ENCODE data around the gene TMSB4Y. TPM values are rescaled to one million over a fixed set of nuclear protein-coding genes. Genes with fewer than 3 reads are reported as not detected.

The TMSB4Y gene
- total RNA-seq, 2 donors from 2014 or later: not detected

DNA sequence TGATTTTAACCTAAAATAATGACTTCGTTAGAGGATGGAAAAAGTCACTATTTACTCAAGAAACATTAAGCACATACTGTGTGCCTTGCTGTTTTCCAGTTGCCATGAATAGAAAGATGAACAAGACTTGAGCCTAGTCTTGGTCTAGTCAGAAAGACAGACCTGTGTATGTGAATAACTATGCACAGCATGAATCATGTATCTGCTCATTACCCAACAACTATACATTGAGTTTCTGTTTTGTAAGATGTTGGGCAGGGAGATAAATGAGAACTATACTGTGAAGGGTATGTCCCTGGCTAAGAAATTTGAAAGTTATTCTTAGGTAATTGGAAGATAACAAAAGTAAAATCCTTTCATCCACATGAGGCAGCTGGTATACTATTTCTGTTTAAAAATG lies 4.3 kb downstream of the TMSB4Y start:
- Histone ChIP-seq H3K27ac (no peak overlapping the region), H3K4me3 (no peak overlapping the region), H3K36me3 (no peaks in the 10 kb centered on the region), H3K4me1 (no peaks in the 10 kb centered on the region), H3K27me3 (no peaks in the 10 kb centered on the region), H3K9me3 (no peaks in the 10 kb centered on the region)
- DNase-seq (ENCODE audit: low spot score): no peak
- TF ChIP-seq CTCF (IDR thresholded peaks at IDR 0.05): no peak

DNA sequence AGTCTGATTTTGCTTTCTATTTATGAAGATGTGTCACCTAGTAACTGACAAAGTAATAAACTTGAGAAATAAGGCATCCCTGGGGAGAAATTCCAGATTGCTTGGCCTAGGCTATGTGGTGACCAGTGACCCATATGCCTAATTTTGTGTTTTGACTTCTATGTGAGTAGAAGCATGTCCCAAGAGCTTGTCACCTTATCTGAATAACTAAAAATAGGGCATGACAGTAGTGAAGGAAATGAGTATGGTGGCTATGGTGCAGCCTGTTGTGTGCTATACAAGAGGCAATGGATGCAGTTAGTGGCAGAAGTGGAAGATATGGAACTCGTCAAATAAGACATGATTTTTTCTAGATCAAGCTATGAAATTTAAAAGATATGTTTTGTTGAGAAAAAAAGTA lies 15.3 kb downstream of the TMSB4Y start:
- no peaks in the 10 kb centered on the region for H3K36me3 ChIP-seq
- H3K4me3 ChIP-seq: no peak overlapping the region
- H3K27me3 ChIP-seq: no peaks in the 10 kb centered on the region
- no peaks in the 10 kb centered on the region for H3K4me1 ChIP-seq
- no peak for TF ChIP-seq CTCF (IDR thresholded peaks at IDR 0.05)
- H3K27ac ChIP-seq: no peak overlapping the region
- no peak for DNase-seq (ENCODE audit: low spot score)
- no peaks in the 10 kb centered on the region for H3K9me3 ChIP-seq

GRCh38 chrY:13729517-13729916 lies 25.8 kb downstream of the TMSB4Y start:
- DNase-seq (ENCODE audit: low spot score): no peak
- Histone ChIP-seq H3K27ac (no peak overlapping the region), H3K36me3 (no peaks in the 10 kb centered on the region), H3K4me1 (no peaks in the 10 kb centered on the region), H3K9me3 (no peaks in the 10 kb centered on the region), H3K4me3 (no peak overlapping the region), H3K27me3 (no peaks in the 10 kb centered on the region)
- TF ChIP-seq CTCF (IDR thresholded peaks at IDR 0.05): no peak

DNA sequence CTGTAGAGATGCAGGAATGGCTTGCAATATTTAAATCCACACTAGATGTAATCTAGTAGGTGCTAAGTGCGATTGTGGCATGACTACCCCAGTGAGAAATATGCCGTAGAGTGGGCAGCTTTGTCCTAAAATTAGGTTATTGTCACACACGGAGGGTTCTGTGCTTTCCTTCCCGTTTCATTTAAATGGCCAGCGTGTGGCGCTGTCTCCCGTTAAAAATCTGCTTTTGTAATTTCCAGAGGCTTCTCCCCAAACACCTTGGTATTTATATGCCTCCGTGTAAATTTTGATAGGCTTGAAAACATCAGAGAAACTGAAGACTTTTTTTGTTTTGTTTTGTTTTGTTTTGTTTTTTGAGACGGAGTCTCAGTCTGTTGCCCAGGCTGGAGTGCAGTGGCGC lies 34.9 kb downstream of the TMSB4Y start:
- Histone ChIP-seq H3K4me1 (no peaks in the 10 kb centered on the region), H3K36me3 (no peaks in the 10 kb centered on the region), H3K9me3 (no peaks in the 10 kb centered on the region), H3K4me3 (no peak overlapping the region), H3K27ac (no peak overlapping the region), H3K27me3 (no peaks in the 10 kb centered on the region)
- no peak for TF ChIP-seq CTCF (IDR thresholded peaks at IDR 0.05)
- DNase-seq (ENCODE audit: low spot score): no peak

DNA sequence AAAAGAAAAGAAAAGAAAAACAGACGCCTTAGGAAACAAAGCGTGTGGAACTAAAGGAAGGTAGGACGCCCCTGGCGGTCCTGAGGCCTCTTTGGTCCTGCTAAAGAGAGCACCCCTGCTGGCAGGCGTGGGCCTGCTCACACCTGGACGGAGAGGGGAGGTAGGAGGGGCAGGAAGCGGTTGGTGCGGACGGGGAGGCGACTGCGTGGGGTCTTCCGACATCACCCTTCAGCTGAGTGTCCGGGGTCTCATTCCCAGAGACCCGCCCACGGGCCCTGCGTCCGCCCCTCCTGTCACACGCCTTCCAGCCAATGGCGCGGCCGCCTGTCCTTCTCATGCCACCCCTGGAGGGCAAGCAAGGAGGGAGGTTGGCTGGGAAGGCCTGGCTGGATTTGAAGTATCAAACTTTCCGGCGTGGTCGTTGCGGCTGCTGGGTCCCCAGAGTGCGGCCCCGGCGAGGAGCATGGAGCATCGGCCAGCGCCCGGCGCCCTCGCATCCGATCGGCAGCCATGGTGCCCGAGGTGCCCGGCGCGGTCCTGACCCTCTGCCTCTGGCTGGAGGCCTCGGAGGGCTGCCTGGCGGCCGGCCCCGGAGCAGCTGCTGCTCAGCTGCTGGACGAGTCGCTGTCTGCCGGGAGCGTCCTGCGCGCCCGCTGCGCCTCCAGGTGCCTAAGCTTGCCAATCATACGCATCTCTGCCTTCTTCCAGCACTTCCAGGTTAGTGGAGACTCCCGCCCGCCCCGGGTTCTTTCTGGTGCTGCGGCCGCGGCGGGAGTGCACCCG lies 47.8 kb downstream of the TMSB4Y start:
- Histone ChIP-seq H3K4me1 (no peaks in the 10 kb centered on the region), H3K4me3 (no peak overlapping the region)

More for the DNA sequence above, 47.8 kb downstream of the TMSB4Y start:
- Histone ChIP-seq H3K27ac (no peak overlapping the region), H3K27me3 (no peaks in the 10 kb centered on the region), H3K36me3 (no peaks in the 10 kb centered on the region), H3K9me3 (no peaks in the 10 kb centered on the region)
- DNase-seq (ENCODE audit: low spot score): no peak
- no peak for TF ChIP-seq CTCF (IDR thresholded peaks at IDR 0.05)

Data from right atrium auricular region (tissue), 2 donors.